NB4 (cell line): ENCODE results near the gene UGT1A4.

Source experiments
- TF ChIP-seq, protein P1 (sequence below): IDR thresholded peaks from one replicate; pipeline ENCODE4 v1.5.1; 2012; ENCODE audit warnings: low read depth, low read length
- TF ChIP-seq, protein P2 (sequence below): IDR thresholded peaks from 2 replicates; pipeline ENCODE4 v1.6.1; 2011; ENCODE audit warnings: low read depth, low read length

DNA sequence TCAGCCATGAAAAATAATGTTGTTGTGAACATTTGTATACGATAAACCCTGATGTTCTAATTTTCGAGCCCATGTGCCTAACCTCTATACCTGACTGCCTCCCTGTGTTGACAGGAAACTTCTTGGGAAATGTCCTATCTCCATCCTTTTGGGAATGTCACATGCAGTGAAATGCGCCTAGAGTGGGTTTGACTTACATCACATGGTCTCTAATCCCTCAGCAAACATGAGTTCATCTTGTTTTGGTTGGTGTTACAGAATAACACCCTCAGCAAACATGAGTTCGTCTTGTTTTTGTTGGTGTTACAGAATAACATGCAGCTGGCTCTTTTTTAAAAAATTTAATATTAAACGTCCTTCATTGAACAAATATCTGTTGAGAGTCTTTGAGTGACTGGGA lies 30.2 kb upstream of the UGT1A4 start:
- TF ChIP-seq, protein P1, sequence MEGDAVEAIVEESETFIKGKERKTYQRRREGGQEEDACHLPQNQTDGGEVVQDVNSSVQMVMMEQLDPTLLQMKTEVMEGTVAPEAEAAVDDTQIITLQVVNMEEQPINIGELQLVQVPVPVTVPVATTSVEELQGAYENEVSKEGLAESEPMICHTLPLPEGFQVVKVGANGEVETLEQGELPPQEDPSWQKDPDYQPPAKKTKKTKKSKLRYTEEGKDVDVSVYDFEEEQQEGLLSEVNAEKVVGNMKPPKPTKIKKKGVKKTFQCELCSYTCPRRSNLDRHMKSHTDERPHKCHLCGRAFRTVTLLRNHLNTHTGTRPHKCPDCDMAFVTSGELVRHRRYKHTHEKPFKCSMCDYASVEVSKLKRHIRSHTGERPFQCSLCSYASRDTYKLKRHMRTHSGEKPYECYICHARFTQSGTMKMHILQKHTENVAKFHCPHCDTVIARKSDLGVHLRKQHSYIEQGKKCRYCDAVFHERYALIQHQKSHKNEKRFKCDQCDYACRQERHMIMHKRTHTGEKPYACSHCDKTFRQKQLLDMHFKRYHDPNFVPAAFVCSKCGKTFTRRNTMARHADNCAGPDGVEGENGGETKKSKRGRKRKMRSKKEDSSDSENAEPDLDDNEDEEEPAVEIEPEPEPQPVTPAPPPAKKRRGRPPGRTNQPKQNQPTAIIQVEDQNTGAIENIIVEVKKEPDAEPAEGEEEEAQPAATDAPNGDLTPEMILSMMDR: no peak
- TF ChIP-seq, protein P2, sequence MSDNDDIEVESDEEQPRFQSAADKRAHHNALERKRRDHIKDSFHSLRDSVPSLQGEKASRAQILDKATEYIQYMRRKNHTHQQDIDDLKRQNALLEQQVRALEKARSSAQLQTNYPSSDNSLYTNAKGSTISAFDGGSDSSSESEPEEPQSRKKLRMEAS: no peak
